ENCODE results near the gene CHRNE. TPM values are rescaled to one million over a fixed set of nuclear protein-coding genes. Genes with fewer than 3 reads are reported as not detected.

Gene CHRNE
- total RNA-seq, 1 donor from 2014 or later, result 0.52 TPM

GRCh38 chr17:4945944-4946280 lies 43.0 kb upstream of the CHRNE start:
- DNase-seq (ENCODE audit: low spot score), result no peak
- Mint-ChIP-seq H3K9me3 (no peaks in the 10 kb centered on the region), H3K4me1 (ENCODE audit: low read depth) (peaks cover 70% of the 10 kb centered on the region), H3K4me3 (peak overlapping the region; percentile 100), H3K27ac (peak overlapping the region; percentile 94), H3K36me3 (ENCODE audit: low read depth) (peaks cover 56% of the 10 kb centered on the region), H3K27me3 (ENCODE audit: insufficient read depth) (peaks cover 2% of the 10 kb centered on the region)
- intact Hi-C loops (cut with micrococcal nuclease), result loop anchor here (5.0 kb wide), 2 partner anchors 114 to 471 kb away; partner anchors contain the start of genes MINK1 and NUP88

- DNase-seq (ENCODE audit: low spot score), result peak; percentile 79
- no peaks in the 10 kb centered on the region for H3K9me3 Mint-ChIP-seq
- intact Hi-C loops (cut with micrococcal nuclease), result loop anchor here (5.0 kb wide), 2 partner anchors 113 to 472 kb away; partner anchors contain the start of genes MINK1 and NUP88
- H3K27me3 Mint-ChIP-seq (ENCODE audit: insufficient read depth), result peaks cover 2% of the 10 kb centered on the region
- peak overlapping the region; percentile 94 for H3K27ac Mint-ChIP-seq
- H3K4me3 Mint-ChIP-seq, result peak overlapping the region; percentile 100
- H3K4me1 Mint-ChIP-seq (ENCODE audit: low read depth), result peaks cover 66% of the 10 kb centered on the region
- H3K36me3 Mint-ChIP-seq (ENCODE audit: low read depth), result peaks cover 58% of the 10 kb centered on the region
Observed at GRCh38 chr17:4945176-4945943, 42.5 kb upstream of the CHRNE start.

- no peak for DNase-seq (ENCODE audit: low spot score)
- Mint-ChIP-seq H3K27ac (peak overlapping the region; percentile 94), H3K4me1 (ENCODE audit: low read depth) (peaks cover 63% of the 10 kb centered on the region), H3K4me3 (peak overlapping the region; percentile 100), H3K36me3 (ENCODE audit: low read depth) (peaks cover 61% of the 10 kb centered on the region), H3K9me3 (no peaks in the 10 kb centered on the region), H3K27me3 (ENCODE audit: insufficient read depth) (peaks cover 2% of the 10 kb centered on the region)
- intact Hi-C loops (cut with micrococcal nuclease), result loop anchor here (5.0 kb wide), 3 partner anchors 112 to 577 kb away; partner anchors contain the start of genes MINK1, NUP88 and UBE2G1
Observed at GRCh38 chr17:4944554-4945175, 41.8 kb upstream of the CHRNE start.

DNA sequence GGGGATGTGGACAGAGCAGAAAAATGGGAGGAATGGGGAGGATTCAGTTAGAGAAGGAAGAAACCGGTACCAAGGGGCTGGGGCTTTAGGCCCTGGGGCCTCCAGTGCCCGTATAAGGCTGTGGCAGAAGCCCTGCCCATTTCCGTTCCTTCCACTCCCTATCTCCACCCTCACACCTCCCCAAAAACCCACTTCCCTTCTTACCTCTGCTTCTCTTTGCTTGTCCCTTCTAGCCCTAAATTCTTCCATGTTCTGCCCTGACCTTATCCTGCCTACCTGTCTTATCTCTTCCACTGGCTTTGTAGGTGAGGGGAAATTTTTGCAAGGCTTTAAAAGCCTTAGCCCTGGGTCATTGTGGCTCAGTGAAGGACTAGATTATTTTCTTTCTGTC lies 41.3 kb upstream of the CHRNE start:
- intact Hi-C loops (cut with micrococcal nuclease), result loop anchor here (5.0 kb wide), 1 partner anchor 577 kb away; the partner anchor contains the start of gene UBE2G1
- Mint-ChIP-seq H3K36me3 (ENCODE audit: low read depth) (peaks cover 62% of the 10 kb centered on the region), H3K9me3 (no peaks in the 10 kb centered on the region), H3K27ac (peak overlapping the region; percentile 94), H3K4me1 (ENCODE audit: low read depth) (peaks cover 64% of the 10 kb centered on the region), H3K27me3 (ENCODE audit: insufficient read depth) (peaks cover 2% of the 10 kb centered on the region), H3K4me3 (peak overlapping the region; percentile 100)
- peak; percentile 66 for DNase-seq (ENCODE audit: low spot score)

GRCh38 chr17:4942760-4943508 lies 40.0 kb upstream of the CHRNE start:
- Mint-ChIP-seq H3K4me1 (ENCODE audit: low read depth) (peaks cover 70% of the 10 kb centered on the region), H3K36me3 (ENCODE audit: low read depth) (peaks cover 69% of the 10 kb centered on the region), H3K4me3 (peak overlapping the region; percentile 100), H3K27ac (peak overlapping the region; percentile 53), H3K9me3 (no peaks in the 10 kb centered on the region), H3K27me3 (ENCODE audit: insufficient read depth) (peaks cover 2% of the 10 kb centered on the region)
- intact Hi-C loops (cut with micrococcal nuclease), result loop anchor here (5.0 kb wide), 1 partner anchor 576 kb away; the partner anchor contains the start of gene UBE2G1
- DNase-seq (ENCODE audit: low spot score), result no peak

DNA sequence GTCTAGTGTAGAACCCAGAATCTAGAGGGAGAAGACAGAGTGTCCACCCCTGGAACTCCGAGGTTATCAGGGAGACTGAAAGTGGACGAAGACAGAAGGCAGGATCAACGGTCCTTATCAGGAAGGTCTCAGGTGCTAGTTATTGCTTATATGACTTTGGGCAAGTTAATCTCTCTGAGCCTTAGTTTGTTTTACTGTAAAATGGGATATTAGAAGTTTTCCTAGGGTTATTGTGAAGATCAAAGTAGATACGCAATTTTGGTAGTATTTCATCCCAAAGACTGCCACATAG lies 38.4 kb upstream of the CHRNE start:
- Mint-ChIP-seq H3K9me3 (no peaks in the 10 kb centered on the region), H3K27me3 (ENCODE audit: insufficient read depth) (no peaks in the 10 kb centered on the region), H3K27ac (peak overlapping the region; percentile 94), H3K36me3 (ENCODE audit: low read depth) (peaks cover 63% of the 10 kb centered on the region), H3K4me1 (ENCODE audit: low read depth) (peaks cover 63% of the 10 kb centered on the region), H3K4me3 (peak overlapping the region; percentile 100)
- intact Hi-C loops (cut with micrococcal nuclease), result loop anchor here (2.0 to 5.0 kb wide), 3 partner anchors 56 to 574 kb away; partner anchors contain the start of genes INCA1, KIF1C, MED11 and UBE2G1
- DNase-seq (ENCODE audit: low spot score), result no peak

GRCh38 chr17:4940555-4941318 lies 37.8 kb upstream of the CHRNE start:
- intact Hi-C loops (cut with micrococcal nuclease), result loop anchor here (1.0 to 5.0 kb wide), 9 partner anchors 8 to 573 kb away; partner anchors contain the start of genes C17orf107, INCA1, KIF1C and MED11
- Mint-ChIP-seq H3K4me1 (ENCODE audit: low read depth) (peaks cover 63% of the 10 kb centered on the region), H3K27ac (peak overlapping the region; percentile 94), H3K36me3 (ENCODE audit: low read depth) (peaks cover 62% of the 10 kb centered on the region), H3K4me3 (peak overlapping the region; percentile 100), H3K9me3 (no peaks in the 10 kb centered on the region), H3K27me3 (ENCODE audit: insufficient read depth) (no peaks in the 10 kb centered on the region)
- DNase-seq (ENCODE audit: low spot score), result peak; percentile 56

GRCh38 chr17:4939796-4940554 lies 37.1 kb upstream of the CHRNE start, which contains the start of the genes RNF167 and SLC25A11:
Gene RNF167 (plus strand): TSS chr17:4940268. CDS start chr17:4940910, 642 bp downstream.
Gene SLC25A11 (minus strand): TSS chr17:4940046. CDS start chr17:4939910, 136 bp downstream.
- peak within 1 kb of the TSS; percentile 94 for H3K27ac Mint-ChIP-seq
- H3K4me3 Mint-ChIP-seq, result peak within 1 kb of the TSS; percentile 100
- H3K36me3 Mint-ChIP-seq (ENCODE audit: low read depth), result peaks cover 54% of the 10 kb centered on the region
- DNase-seq (ENCODE audit: low spot score), result peak; percentile 98
- H3K4me1 Mint-ChIP-seq (ENCODE audit: low read depth), result peaks cover 56% of the 10 kb centered on the region
- intact Hi-C loops (cut with micrococcal nuclease), result loop anchor here (1.0 to 5.0 kb wide), 9 partner anchors 8 to 573 kb away; partner anchors contain the start of genes C17orf107, INCA1, KIF1C and MED11
- H3K9me3 Mint-ChIP-seq, result no peaks in the 10 kb centered on the region
- H3K27me3 Mint-ChIP-seq (ENCODE audit: insufficient read depth), result no peaks in the 10 kb centered on the region

DNA sequence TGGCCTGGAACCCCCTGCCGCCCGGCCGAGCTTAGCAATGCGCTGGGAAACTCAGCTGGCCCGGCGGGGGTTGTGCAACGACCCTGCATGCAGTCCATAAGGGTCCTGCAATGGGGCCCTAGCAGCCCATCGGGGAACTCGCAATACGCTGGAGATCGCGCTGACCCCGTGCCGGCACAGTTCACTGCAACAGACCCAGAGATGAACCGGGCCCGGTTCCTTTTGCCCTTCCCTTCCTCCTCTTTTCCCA lies 36.6 kb upstream of the CHRNE start:
- no peak for DNase-seq (ENCODE audit: low spot score)
- intact Hi-C loops (cut with micrococcal nuclease), result no loop called here
- Mint-ChIP-seq H3K9me3 (no peaks in the 10 kb centered on the region), H3K4me1 (ENCODE audit: low read depth) (peaks cover 54% of the 10 kb centered on the region), H3K27ac (peak overlapping the region; percentile 87), H3K4me3 (peak overlapping the region; percentile 100), H3K36me3 (ENCODE audit: low read depth) (peaks cover 50% of the 10 kb centered on the region), H3K27me3 (ENCODE audit: insufficient read depth) (no peaks in the 10 kb centered on the region)

DNA sequence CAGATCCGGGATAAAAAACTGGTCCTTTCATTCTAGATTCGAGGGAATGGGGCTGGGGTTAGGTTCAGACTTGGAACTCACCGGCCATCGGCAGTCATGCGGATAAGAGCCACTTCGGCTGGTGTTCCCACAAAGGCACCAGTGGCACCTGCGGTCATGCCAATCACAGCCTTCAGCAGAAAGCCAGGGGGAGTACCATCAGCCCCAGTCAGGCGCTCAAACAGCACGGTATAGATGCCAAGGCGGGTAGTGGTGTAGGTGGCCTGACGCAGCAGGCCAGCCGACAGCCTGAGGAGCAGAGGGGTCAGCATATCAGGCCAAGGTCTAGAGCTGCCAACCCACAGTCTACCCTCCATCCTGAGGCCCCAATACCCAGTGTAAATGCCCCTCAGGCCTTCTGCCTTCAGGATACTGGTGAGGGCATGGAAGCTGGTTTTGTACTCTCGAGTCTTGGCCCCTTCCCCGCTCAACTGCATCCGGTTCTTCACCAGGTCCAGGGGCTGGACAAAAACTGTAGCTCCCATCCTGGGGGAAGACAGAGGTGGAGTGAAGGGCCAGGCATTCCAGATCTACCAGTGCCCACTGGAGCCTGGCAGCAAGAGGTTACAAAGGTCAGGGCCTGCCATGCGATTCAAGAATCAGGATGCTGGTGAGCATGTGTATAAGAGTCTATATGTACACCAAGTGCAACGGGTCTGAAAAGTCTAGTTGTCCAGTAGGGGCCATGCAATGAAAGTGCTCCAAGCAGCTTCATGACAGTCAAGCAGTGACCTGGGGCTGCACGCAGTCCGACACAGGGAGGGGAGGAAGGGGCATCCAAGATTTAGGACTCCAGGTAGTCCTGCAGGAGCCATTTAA lies 36.0 kb upstream of the CHRNE start:
- Mint-ChIP-seq H3K27ac (peak overlapping the region; percentile 87), H3K4me3 (peak overlapping the region; percentile 100), H3K4me1 (ENCODE audit: low read depth) (peaks cover 54% of the 10 kb centered on the region), H3K36me3 (ENCODE audit: low read depth) (peaks cover 50% of the 10 kb centered on the region), H3K9me3 (no peaks in the 10 kb centered on the region), H3K27me3 (ENCODE audit: insufficient read depth) (no peaks in the 10 kb centered on the region)
- no peak for DNase-seq (ENCODE audit: low spot score)
- intact Hi-C loops (cut with micrococcal nuclease), result no loop called here

DNA sequence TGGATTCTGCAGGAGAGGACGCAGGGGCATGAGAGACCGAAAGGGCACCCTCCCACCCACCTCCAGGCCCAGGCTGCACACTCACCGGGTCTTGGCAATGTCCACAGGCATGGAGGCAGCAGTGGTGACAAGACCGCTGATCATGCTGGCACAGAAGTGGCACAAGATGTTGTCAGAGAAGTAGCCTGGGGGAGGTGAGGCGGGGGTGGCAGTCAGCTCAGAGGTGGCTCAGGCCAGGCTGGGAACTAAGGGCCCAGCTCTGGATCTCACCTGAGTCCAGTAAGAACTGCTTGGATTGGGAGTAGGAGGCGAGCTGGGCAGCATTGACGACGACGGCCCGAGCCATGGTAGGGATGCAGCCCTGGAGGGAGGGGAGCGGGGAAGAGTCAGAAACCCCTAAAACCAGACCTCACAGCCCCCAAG lies 35.2 kb upstream of the CHRNE start:
- H3K9me3 Mint-ChIP-seq, result no peaks in the 10 kb centered on the region
- H3K4me3 Mint-ChIP-seq, result peak overlapping the region; percentile 100
- peaks cover 51% of the 10 kb centered on the region for H3K4me1 Mint-ChIP-seq (ENCODE audit: low read depth)
- no peak overlapping the region for H3K27ac Mint-ChIP-seq
- peaks cover 51% of the 10 kb centered on the region for H3K36me3 Mint-ChIP-seq (ENCODE audit: low read depth)
- DNase-seq (ENCODE audit: low spot score), result no peak
- intact Hi-C loops (cut with micrococcal nuclease), result no loop called here
- H3K27me3 Mint-ChIP-seq (ENCODE audit: insufficient read depth), result no peaks in the 10 kb centered on the region

Data from activated T-helper 1 cell treated with anti-CD3 and anti-CD28 coated beads, Interleukin-12 subunit alpha, Interleukin-12 subunit beta, Interleukin-2, Interleukin-4 antibody, amounts not matched to agents 30 ng/mL and 10 ng/mL and 1 ng/mL, durations not matched to agents 14 hours and 24 hours and 36 hours (primary cell).